ENCODE results near the gene KCNT2. TPM values are rescaled to one million over a fixed set of nuclear protein-coding genes. Genes with fewer than 3 reads are reported as not detected.
"Not testable (repeated sequence)": the region's sequence is repeated elsewhere in the genome, so short reads cannot be mapped to it uniquely, and the experiment has no call there.

Gene KCNT2
- total and polyA plus RNA-seq, 9 of the 15 experiments (the other 6 are each of a cell fraction or from before 2014, with no cell fraction given): 0.13 to 0.73 (median 0.28) TPM

DNA sequence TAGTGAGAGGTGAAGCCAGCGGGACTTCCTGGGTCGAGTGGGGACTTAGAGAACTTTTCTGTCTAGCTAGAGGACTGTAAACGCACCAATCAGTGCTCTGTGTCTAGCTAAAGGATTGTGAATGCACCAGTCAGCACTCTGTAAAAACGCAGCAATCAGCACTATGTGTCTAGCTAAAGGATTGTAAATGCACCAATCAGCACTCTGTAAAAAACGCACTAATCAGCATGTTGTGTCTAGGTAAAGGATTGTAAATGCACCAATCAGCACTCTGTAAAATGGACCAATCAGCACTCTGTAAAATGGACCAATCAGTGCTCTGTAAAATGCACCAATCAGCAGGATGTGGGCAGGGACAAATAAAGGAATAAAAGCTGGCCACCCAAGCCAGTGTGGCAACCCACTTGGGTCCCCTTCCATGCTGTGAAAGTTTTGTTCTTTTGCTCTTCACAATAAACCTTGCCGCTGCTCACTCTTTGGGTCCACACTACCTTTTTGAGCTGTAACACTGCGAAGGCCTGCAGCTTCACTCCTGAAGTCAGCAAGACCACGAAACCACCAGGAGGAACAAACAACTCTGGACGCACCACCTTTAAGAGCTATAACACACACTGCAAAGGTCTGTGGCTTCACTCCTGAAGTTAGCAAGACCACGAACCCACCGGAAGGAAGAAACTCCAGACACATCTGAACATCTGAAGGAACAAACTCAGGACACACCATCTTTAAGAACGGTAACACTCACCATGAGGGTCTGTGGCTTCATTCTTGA lies 85.5 kb downstream of the KCNT2 start:
- H3K9me1 ChIP-seq (ENCODE audit: control insufficient read depth, insufficient read depth, low read length); BruUV-seq (replicated peaks); CTCF ChIA-PET (ENCODE audit: low intra/inter-chr PET ratio); H3K36me3 ChIP-seq (ENCODE audit: control insufficient read depth, insufficient read depth, low read length); H3K4me1 ChIP-seq (replicated peaks in 1 of 2; ENCODE audit: control insufficient read depth in 2 of 2, insufficient read depth in 2 of 2, low read length in 2 of 2); H3K4me2 ChIP-seq (ENCODE audit: insufficient read depth, low read length); ATAC-seq; DNase-seq (ENCODE audit: extremely low read depth in 1 of 4, low spot score in 3 of 4); in situ Hi-C loops (cut with MboI); H4K20me1 ChIP-seq (replicated peaks; ENCODE audit: control insufficient read depth, insufficient read depth, low read length); POLR2A ChIA-PET; H3K27me3 ChIP-seq (ENCODE audit: control insufficient read depth in 2 of 2, insufficient read depth in 2 of 2, low read length in 2 of 2); intact Hi-C loops (cut with micrococcal nuclease); H3K4me3 ChIP-seq; H2AFZ ChIP-seq (ENCODE audit: low read depth, low read length); H3K27ac ChIP-seq (ENCODE audit: extremely low read depth, low read depth, low read length); H3K79me2 ChIP-seq (ENCODE audit: control insufficient read depth, insufficient read depth, low read length); H3K9me3 ChIP-seq (replicated peaks; ENCODE audit: control insufficient read depth, insufficient read depth, low read depth, low read length); FAIRE-seq; H3K9ac ChIP-seq (ENCODE audit: insufficient read depth in 1 of 2, low read depth in 2 of 2, low read length in 2 of 2): not testable (repeated sequence)
- peak; percentile 36 for TF ChIP-seq NFYB (IDR thresholded peaks at IDR 0.05; ENCODE audit: extremely low read depth, insufficient read length)
- TF ChIP-seq MAFG (tag; conservative IDR thresholded peaks at IDR 0.05): peak; percentile 54
- peak; percentile 43 for TF ChIP-seq C11orf30 (IDR thresholded peaks at IDR 0.05; ENCODE audit: low read depth)
- TF ChIP-seq RBM25 (IDR thresholded peaks at IDR 0.05; ENCODE audit: low read depth, low read length, severe bottlenecking): peak; percentile 35
- TF ChIP-seq ZNF316 (IDR thresholded peaks at IDR 0.05): peak; percentile 79
- 36% methylated on average over 12 of the region's 12 CpGs for WGBS (ENCODE audit: insufficient coverage, low coverage, missing lambda C conversion rate)

DNA sequence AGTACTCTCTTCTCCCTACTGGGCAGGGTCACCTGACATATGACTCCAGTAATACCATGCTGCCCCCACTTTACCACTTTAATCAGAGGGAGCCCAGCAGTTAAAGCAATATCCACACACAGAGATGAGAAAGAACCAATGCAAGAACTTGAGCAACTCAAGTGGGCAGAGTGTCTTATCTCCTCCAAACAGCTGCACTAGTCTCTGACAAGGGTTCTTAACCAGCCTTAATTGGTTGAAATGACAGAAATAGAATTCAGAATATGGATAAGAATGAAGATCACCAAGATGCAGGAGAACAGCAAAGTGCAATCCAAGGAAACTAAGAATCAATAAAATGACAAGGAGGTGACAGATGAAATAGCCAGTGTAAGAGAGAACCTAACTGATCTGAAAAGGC lies 91.0 kb downstream of the KCNT2 start:
- no TSS peak for BruUV-seq (replicated peaks)
- Histone ChIP-seq H3K9me1 (ENCODE audit: control insufficient read depth, insufficient read depth, low read length) (no peaks in the 10 kb centered on the region), H3K27me3 (ENCODE audit: control insufficient read depth in 2 of 2, insufficient read depth in 2 of 2, low read length in 2 of 2) (no peaks in the 10 kb centered on the region), H3K4me1 (replicated peaks in 1 of 2; ENCODE audit: control insufficient read depth in 2 of 2, insufficient read depth in 2 of 2, low read length in 2 of 2) (peaks cover 3 to 9% of the 10 kb centered on the region in 2 experiments; a peak in 2 of 5 replicates), H3K36me3 (ENCODE audit: control insufficient read depth, insufficient read depth, low read length) (no peaks in the 10 kb centered on the region), H3K4me3 (peak overlapping the region; percentile 5; the same call in 1 of the 2 replicates), H4K20me1 (replicated peaks; ENCODE audit: control insufficient read depth, insufficient read depth, low read length) (no peaks in the 10 kb centered on the region), H3K27ac (ENCODE audit: extremely low read depth, low read depth, low read length) (peak overlapping the region; percentile 74), H3K79me2 (ENCODE audit: control insufficient read depth, insufficient read depth, low read length) (no peaks in the 10 kb centered on the region), H3K9ac (ENCODE audit: insufficient read depth in 1 of 2, low read depth in 2 of 2, low read length in 2 of 2) (peak overlapping the region in 1 of 2 experiments; percentile 42; a peak in 2 of 4 replicates), H3K4me2 (ENCODE audit: insufficient read depth, low read length) (peak overlapping the region; percentile 75), H2AFZ (ENCODE audit: low read depth, low read length) (peak overlapping the region; percentile 47), H3K9me3 (replicated peaks; ENCODE audit: control insufficient read depth, insufficient read depth, low read depth, low read length) (0 out of 2 replicates have a peak, but pooled peaks cover 4% of the 10 kb centered on the region)
- peak; percentile 83 for FAIRE-seq
- DNase-seq (ENCODE audit: extremely low read depth in 1 of 4, low spot score in 3 of 4): peak; percentile 34 to 75 (median 52)
- in situ Hi-C loops (cut with MboI): no loop called here
- CTCF ChIA-PET (ENCODE audit: low intra/inter-chr PET ratio): no interaction called here
- peak; percentile 86 for ATAC-seq
- POLR2A ChIA-PET: interaction anchor here (0.9 kb wide), 1 partner anchor 27 kb away, joined by 3 read pairs; no protein-coding TSS in a partner anchor
- intact Hi-C loops (cut with micrococcal nuclease): no loop called here
- TF ChIP-seq, protein P1, sequence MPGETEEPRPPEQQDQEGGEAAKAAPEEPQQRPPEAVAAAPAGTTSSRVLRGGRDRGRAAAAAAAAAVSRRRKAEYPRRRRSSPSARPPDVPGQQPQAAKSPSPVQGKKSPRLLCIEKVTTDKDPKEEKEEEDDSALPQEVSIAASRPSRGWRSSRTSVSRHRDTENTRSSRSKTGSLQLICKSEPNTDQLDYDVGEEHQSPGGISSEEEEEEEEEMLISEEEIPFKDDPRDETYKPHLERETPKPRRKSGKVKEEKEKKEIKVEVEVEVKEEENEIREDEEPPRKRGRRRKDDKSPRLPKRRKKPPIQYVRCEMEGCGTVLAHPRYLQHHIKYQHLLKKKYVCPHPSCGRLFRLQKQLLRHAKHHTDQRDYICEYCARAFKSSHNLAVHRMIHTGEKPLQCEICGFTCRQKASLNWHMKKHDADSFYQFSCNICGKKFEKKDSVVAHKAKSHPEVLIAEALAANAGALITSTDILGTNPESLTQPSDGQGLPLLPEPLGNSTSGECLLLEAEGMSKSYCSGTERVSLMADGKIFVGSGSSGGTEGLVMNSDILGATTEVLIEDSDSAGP (CRISPR knock-in tag; IDR thresholded peaks at IDR 0.05): no peak
- TF ChIP-seq ARID1B (IDR thresholded peaks at IDR 0.05) (peak; percentile 96), CBX2 (IDR thresholded peaks at IDR 0.05; ENCODE audit: insufficient read depth, low read length, poor library complexity, severe bottlenecking) (no peak)
- TF ChIP-seq, protein P2, sequence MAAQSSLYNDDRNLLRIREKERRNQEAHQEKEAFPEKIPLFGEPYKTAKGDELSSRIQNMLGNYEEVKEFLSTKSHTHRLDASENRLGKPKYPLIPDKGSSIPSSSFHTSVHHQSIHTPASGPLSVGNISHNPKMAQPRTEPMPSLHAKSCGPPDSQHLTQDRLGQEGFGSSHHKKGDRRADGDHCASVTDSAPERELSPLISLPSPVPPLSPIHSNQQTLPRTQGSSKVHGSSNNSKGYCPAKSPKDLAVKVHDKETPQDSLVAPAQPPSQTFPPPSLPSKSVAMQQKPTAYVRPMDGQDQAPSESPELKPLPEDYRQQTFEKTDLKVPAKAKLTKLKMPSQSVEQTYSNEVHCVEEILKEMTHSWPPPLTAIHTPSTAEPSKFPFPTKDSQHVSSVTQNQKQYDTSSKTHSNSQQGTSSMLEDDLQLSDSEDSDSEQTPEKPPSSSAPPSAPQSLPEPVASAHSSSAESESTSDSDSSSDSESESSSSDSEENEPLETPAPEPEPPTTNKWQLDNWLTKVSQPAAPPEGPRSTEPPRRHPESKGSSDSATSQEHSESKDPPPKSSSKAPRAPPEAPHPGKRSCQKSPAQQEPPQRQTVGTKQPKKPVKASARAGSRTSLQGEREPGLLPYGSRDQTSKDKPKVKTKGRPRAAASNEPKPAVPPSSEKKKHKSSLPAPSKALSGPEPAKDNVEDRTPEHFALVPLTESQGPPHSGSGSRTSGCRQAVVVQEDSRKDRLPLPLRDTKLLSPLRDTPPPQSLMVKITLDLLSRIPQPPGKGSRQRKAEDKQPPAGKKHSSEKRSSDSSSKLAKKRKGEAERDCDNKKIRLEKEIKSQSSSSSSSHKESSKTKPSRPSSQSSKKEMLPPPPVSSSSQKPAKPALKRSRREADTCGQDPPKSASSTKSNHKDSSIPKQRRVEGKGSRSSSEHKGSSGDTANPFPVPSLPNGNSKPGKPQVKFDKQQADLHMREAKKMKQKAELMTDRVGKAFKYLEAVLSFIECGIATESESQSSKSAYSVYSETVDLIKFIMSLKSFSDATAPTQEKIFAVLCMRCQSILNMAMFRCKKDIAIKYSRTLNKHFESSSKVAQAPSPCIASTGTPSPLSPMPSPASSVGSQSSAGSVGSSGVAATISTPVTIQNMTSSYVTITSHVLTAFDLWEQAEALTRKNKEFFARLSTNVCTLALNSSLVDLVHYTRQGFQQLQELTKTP (IDR thresholded peaks at IDR 0.05; ENCODE audit: low read depth in 1 of 2, partially characterized antibody in 2 of 2): peak in 1 of 2 experiments; percentile 55
